K562 (cell line): Measurements from ENCODE around the gene CUEDC2. TPM values are rescaled to one million over a fixed set of nuclear protein-coding genes. Genes with fewer than 3 reads are reported as not detected.
A peak's percentile ranks its signal among the peaks of the same experiment; 100 is the strongest.

ENCODE experiments used
- EP400 ChIP-seq: fragments of 450-650 bp; IDR thresholded peaks from 2 replicates; pipeline ENCODE4 v1.6.1; 2017; ENCODE audit warnings: antibody characterized with exemption, mild to moderate bottlenecking, moderate library complexity
- GATAD2A ChIP-seq: fragments of 450-650 bp; IDR thresholded peaks from 2 replicates; pipeline ENCODE4 v1.6.1; 2017
- KDM2B ChIP-seq: fragments of 250-450 bp; sonication (Bioruptor Pico); IDR thresholded peaks from 2 replicates; pipeline ENCODE4 v1.8.0; 2021; ENCODE audit warnings: mild to moderate bottlenecking, moderate library complexity
- RBM34 ChIP-seq: fragments of 200-400 bp; formaldehyde crosslinking; IDR thresholded peaks from 2 replicates; pipeline ENCODE4 v1.6.1; 2018; ENCODE audit warnings: low read length, borderline replicate concordance; ENCODE audit not compliant: insufficient read depth
- SIRT6 ChIP-seq: IDR thresholded peaks from one replicate; pipeline ENCODE4 v1.6.1; 2012; ENCODE audit warnings: low read depth, mild to moderate bottlenecking, control low read depth, inconsistent platforms, low read length, moderate library complexity
- ZNF717 ChIP-seq: fragments of 250-450 bp; sonication (Bioruptor Pico); IDR thresholded peaks from 2 replicates; pipeline ENCODE4 v1.5.0; 2021
- polyA plus RNA-seq, 8 experiments: library from polyadenylated mRNA; depleted of rRNA in 4 of 8; stranded (reverse) in 5 of 8; unstranded in 3 of 8; fragments of >200 nt; fragmentation: Nextera tagmentation in 2 of 8; fragmentation: Illumina TruSeq in 1 of 8; extraction: Ambion mirVana in 2 of 8; extraction: Trizol in 1 of 8; gene quantifications; 2 replicates each; pipeline versions ENCODE4 v1.2.1 to v1.2.3, GENCODE V29; 2011 to 2014; ENCODE audit warnings: inconsistent platforms in 1 of 8, missing spikeins in 1 of 8
- total RNA-seq, 7 experiments: library from RNA; depleted of rRNA in 6 of 7; stranded (reverse); fragments of >200 nt in 6 of 7; fragmentation: Illumina TruSeq in 2 of 7; extraction: Trizol in 2 of 7; gene quantifications; 2 replicates each; pipeline versions ENCODE4 v1.2.1 to v1.2.3, GENCODE V29; 2011 to 2021; ENCODE audit warnings: low replicate concordance in 1 of 7
- TF ChIP-seq, protein P1 (sequence below): fragments of 450-650 bp; formaldehyde crosslinking; IDR thresholded peaks from 2 replicates; pipeline ENCODE4 v1.4.0; 2022; ENCODE audit warnings: missing genetic modification characterization
- TF ChIP-seq, protein P2 (sequence below): fragments of 450-650 bp; formaldehyde crosslinking; conservative IDR thresholded peaks from 2 replicates; pipeline ENCODE4 v1.4.0; 2022; ENCODE audit warnings: mild to moderate bottlenecking, missing genetic modification characterization
- TF ChIP-seq, protein P3 (sequence below): fragments of 150-350 bp; IDR thresholded peaks from 2 replicates; pipeline ENCODE4 v1.6.1; 2014; ENCODE audit warnings: low read depth, mild to moderate bottlenecking, low read length, borderline replicate concordance
- TF ChIP-seq, protein P4 (sequence below), 2 experiments: IDR thresholded peaks in 1 of 2; conservative IDR thresholded peaks in 1 of 2; 2 replicates each; pipeline ENCODE4 v1.6.1; 2016; ENCODE audit warnings: low read depth in 2 of 2, mild to moderate bottlenecking in 1 of 2, missing compliant biosample characterization in 1 of 2, missing genetic modification characterization in 1 of 2, moderate library complexity in 1 of 2
- TF ChIP-seq, protein P5 (sequence below): sonication (generic); formaldehyde crosslinking; IDR thresholded peaks from 2 replicates; pipeline ENCODE4 v1.8.0; 2022; ENCODE audit warnings: mild to moderate bottlenecking, missing genetic modification reagents
- TF ChIP-seq, protein P6 (sequence below): fragments of 250-450 bp; sonication (Bioruptor Pico); IDR thresholded peaks from 2 replicates; pipeline ENCODE4 v1.8.0; 2022; ENCODE audit warnings: moderate library complexity, mild to moderate bottlenecking, inconsistent platforms
- TF ChIP-seq, protein P7 (sequence below): fragments of 250-450 bp; sonication (Bioruptor Pico); IDR thresholded peaks from 2 replicates; pipeline ENCODE4 v1.4.0; 2020; ENCODE audit warnings: mild to moderate bottlenecking, moderate library complexity

The CUEDC2 gene
- total and polyA plus RNA-seq, 9 of the 15 experiments (the other 6 are each of a cell fraction or from before 2014, with no cell fraction given): 8.5 to 48.9 (median 27.4) TPM

DNA sequence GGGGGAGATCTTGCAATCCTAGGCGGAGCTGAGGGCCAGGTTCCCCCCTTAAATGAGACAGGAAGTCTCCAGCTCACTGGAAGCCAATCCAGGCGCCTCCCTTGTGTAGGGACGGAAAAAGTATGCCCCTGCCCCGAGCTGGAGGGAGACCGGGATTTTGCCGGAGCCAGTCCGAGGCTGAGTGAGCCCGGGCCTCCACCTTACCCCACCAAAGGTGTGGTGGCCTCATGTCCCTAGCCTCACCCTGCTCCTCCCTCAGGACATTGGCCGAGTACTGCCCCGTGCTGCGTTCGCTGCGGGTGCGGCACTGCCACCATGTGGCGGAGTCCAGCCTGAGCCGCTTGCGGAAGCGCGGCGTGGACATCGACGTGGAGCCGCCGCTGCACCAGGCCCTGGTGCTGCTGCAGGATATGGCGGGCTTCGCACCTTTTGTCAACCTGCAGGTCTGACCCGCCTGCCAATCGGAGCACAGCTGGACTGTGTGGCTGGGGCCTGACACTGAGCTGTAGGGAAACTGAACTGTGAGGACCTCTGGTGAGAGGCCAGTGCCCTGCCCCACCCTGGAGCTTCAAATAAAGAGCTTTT lies 9.7 kb downstream of the CUEDC2 start (continued):
- TF ChIP-seq GATAD2A: no peak
- TF ChIP-seq, protein P1, sequence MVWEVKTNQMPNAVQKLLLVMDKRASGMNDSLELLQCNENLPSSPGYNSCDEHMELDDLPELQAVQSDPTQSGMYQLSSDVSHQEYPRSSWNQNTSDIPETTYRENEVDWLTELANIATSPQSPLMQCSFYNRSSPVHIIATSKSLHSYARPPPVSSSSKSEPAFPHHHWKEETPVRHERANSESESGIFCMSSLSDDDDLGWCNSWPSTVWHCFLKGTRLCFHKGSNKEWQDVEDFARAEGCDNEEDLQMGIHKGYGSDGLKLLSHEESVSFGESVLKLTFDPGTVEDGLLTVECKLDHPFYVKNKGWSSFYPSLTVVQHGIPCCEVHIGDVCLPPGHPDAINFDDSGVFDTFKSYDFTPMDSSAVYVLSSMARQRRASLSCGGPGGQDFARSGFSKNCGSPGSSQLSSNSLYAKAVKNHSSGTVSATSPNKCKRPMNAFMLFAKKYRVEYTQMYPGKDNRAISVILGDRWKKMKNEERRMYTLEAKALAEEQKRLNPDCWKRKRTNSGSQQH: no peak
- TF ChIP-seq, protein P2, sequence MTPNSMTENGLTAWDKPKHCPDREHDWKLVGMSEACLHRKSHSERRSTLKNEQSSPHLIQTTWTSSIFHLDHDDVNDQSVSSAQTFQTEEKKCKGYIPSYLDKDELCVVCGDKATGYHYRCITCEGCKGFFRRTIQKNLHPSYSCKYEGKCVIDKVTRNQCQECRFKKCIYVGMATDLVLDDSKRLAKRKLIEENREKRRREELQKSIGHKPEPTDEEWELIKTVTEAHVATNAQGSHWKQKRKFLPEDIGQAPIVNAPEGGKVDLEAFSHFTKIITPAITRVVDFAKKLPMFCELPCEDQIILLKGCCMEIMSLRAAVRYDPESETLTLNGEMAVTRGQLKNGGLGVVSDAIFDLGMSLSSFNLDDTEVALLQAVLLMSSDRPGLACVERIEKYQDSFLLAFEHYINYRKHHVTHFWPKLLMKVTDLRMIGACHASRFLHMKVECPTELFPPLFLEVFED (CRISPR knock-in tag): no peak
- TF ChIP-seq, protein P3, sequence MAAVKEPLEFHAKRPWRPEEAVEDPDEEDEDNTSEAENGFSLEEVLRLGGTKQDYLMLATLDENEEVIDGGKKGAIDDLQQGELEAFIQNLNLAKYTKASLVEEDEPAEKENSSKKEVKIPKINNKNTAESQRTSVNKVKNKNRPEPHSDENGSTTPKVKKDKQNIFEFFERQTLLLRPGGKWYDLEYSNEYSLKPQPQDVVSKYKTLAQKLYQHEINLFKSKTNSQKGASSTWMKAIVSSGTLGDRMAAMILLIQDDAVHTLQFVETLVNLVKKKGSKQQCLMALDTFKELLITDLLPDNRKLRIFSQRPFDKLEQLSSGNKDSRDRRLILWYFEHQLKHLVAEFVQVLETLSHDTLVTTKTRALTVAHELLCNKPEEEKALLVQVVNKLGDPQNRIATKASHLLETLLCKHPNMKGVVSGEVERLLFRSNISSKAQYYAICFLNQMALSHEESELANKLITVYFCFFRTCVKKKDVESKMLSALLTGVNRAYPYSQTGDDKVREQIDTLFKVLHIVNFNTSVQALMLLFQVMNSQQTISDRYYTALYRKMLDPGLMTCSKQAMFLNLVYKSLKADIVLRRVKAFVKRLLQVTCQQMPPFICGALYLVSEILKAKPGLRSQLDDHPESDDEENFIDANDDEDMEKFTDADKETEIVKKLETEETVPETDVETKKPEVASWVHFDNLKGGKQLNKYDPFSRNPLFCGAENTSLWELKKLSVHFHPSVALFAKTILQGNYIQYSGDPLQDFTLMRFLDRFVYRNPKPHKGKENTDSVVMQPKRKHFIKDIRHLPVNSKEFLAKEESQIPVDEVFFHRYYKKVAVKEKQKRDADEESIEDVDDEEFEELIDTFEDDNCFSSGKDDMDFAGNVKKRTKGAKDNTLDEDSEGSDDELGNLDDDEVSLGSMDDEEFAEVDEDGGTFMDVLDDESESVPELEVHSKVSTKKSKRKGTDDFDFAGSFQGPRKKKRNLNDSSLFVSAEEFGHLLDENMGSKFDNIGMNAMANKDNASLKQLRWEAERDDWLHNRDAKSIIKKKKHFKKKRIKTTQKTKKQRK: no peak
- TF ChIP-seq EP400: peak; percentile 87
- TF ChIP-seq, protein P4, sequence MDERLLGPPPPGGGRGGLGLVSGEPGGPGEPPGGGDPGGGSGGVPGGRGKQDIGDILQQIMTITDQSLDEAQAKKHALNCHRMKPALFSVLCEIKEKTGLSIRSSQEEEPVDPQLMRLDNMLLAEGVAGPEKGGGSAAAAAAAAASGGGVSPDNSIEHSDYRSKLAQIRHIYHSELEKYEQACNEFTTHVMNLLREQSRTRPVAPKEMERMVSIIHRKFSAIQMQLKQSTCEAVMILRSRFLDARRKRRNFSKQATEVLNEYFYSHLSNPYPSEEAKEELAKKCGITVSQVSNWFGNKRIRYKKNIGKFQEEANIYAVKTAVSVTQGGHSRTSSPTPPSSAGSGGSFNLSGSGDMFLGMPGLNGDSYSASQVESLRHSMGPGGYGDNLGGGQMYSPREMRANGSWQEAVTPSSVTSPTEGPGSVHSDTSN (CRISPR knock-in tag; IDR thresholded peaks at IDR 0.05; ENCODE audit: low read depth): no peak
- TF ChIP-seq, protein P4 (tag; conservative IDR thresholded peaks at IDR 0.05; ENCODE audit: low read depth): no peak
- TF ChIP-seq, protein P5, sequence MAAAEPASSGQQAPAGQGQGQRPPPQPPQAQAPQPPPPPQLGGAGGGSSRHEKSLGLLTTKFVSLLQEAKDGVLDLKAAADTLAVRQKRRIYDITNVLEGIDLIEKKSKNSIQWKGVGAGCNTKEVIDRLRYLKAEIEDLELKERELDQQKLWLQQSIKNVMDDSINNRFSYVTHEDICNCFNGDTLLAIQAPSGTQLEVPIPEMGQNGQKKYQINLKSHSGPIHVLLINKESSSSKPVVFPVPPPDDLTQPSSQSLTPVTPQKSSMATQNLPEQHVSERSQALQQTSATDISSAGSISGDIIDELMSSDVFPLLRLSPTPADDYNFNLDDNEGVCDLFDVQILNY (CRISPR knock-in tag): no peak
- 0 out of 2 replicates have a peak, but pooled peaks have one; percentile 22 for TF ChIP-seq KDM2B (CRISPR knock-in tag)
- TF ChIP-seq, protein P6, sequence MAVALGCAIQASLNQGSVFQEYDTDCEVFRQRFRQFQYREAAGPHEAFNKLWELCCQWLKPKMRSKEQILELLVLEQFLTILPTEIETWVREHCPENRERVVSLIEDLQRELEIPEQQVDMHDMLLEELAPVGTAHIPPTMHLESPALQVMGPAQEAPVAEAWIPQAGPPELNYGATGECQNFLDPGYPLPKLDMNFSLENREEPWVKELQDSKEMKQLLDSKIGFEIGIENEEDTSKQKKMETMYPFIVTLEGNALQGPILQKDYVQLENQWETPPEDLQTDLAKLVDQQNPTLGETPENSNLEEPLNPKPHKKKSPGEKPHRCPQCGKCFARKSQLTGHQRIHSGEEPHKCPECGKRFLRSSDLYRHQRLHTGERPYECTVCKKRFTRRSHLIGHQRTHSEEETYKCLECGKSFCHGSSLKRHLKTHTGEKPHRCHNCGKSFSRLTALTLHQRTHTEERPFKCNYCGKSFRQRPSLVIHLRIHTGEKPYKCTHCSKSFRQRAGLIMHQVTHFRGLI (CRISPR knock-in tag): no peak
- no peak for TF ChIP-seq ZNF717 (CRISPR knock-in tag)
- TF ChIP-seq, protein P7, sequence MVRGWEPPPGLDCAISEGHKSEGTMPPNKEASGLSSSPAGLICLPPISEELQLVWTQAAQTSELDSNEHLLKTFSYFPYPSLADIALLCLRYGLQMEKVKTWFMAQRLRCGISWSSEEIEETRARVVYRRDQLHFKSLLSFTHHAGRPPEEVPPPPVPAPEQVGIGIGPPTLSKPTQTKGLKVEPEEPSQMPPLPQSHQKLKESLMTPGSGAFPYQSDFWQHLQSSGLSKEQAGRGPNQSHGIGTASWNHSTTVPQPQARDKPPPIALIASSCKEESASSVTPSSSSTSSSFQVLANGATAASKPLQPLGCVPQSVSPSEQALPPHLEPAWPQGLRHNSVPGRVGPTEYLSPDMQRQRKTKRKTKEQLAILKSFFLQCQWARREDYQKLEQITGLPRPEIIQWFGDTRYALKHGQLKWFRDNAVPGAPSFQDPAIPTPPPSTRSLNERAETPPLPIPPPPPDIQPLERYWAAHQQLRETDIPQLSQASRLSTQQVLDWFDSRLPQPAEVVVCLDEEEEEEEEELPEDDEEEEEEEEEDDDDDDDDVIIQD (CRISPR knock-in tag): no peak
- no peak for TF ChIP-seq SIRT6
- no peak for TF ChIP-seq RBM34
